ENCODE measurements around the gene DHCR24. TPM values are rescaled to one million over a fixed set of nuclear protein-coding genes. Genes with fewer than 3 reads are reported as not detected.

DHCR24 gene
- total and polyA plus RNA-seq, 2 of the 13 experiments (the other 11 are each of a cell fraction or from before 2014, with no cell fraction given) = 374 to 448 TPM

- 0 out of 2 replicates have a peak, but pooled peaks have one; percentile 43 for TF ChIP-seq HDAC2 (CRISPR knock-in tag; IDR thresholded peaks at IDR 0.05)
- TF ChIP-seq PTBP1 (IDR thresholded peaks at IDR 0.05; ENCODE audit: low read depth, low read length, poor library complexity, severe bottlenecking) = no peak
- TF ChIP-seq KDM6A (CRISPR knock-in tag; IDR thresholded peaks at IDR 0.05; ENCODE audit: low read depth) = peak; percentile 40; the same call in 1 of the 2 replicates
- TF ChIP-seq ZNF670 (CRISPR knock-in tag; IDR thresholded peaks at IDR 0.05; ENCODE audit: borderline replicate concordance) = peak; percentile 33; the same call in 1 of the 2 replicates
- peak; percentile 10; the same call in 1 of the 2 replicates for TF ChIP-seq ZMYM4 (CRISPR knock-in tag; IDR thresholded peaks at IDR 0.05)
- peak; percentile 81 for TF ChIP-seq FOXA3 (CRISPR knock-in tag; IDR thresholded peaks at IDR 0.05)
- no peak for TF ChIP-seq FLYWCH1 (CRISPR knock-in tag; IDR thresholded peaks at IDR 0.05)
- TF ChIP-seq SALL1 (CRISPR knock-in tag; IDR thresholded peaks at IDR 0.05) = peak; percentile 51; the same call in 1 of the 2 replicates
- 0 out of 2 replicates have a peak, but pooled peaks have one; percentile 26 for TF ChIP-seq ZNF792 (CRISPR knock-in tag; IDR thresholded peaks at IDR 0.05)
- no peak for TF ChIP-seq FOXP1 (IDR thresholded peaks at IDR 0.05)
- peak; percentile 12; the same call in 1 of the 2 replicates for TF ChIP-seq FOXP1 (CRISPR knock-in tag; IDR thresholded peaks at IDR 0.05)
- TF ChIP-seq MYC (CRISPR knock-in tag; IDR thresholded peaks at IDR 0.05; ENCODE audit: borderline replicate concordance) = peak; percentile 44; the same call in 1 of the 2 replicates
- no peak for TF ChIP-seq ZBTB8A (CRISPR knock-in tag; IDR thresholded peaks at IDR 0.05; ENCODE audit: borderline replicate concordance, low read depth)
- 0 out of 2 replicates have a peak, but pooled peaks have one; percentile 24 for TF ChIP-seq HES4 (CRISPR knock-in tag; IDR thresholded peaks at IDR 0.05; ENCODE audit: borderline replicate concordance)
- 0 out of 2 replicates have a peak, but pooled peaks have one; percentile 14 for TF ChIP-seq NCOR1 (IDR thresholded peaks at IDR 0.05; ENCODE audit: borderline replicate concordance, low read length)
- peak; percentile 10; the same call in 1 of the 2 replicates for TF ChIP-seq ZNF317 (CRISPR knock-in tag; IDR thresholded peaks at IDR 0.05)
- 0 out of 2 replicates have a peak, but pooled peaks have one; percentile 12 for TF ChIP-seq NFE2L1 (CRISPR knock-in tag; IDR thresholded peaks at IDR 0.05; ENCODE audit: borderline replicate concordance)
- TF ChIP-seq SOX13 (IDR thresholded peaks at IDR 0.05) = no peak
- TF ChIP-seq SOX13 (CRISPR knock-in tag; conservative IDR thresholded peaks at IDR 0.05 in 1 of 2, IDR thresholded peaks at IDR 0.05 in 1 of 2) = peak in 1 of 2 experiments; percentile 41; a peak in 1 of 4 replicates
- no peak for TF ChIP-seq FOXA1 (IDR thresholded peaks at IDR 0.05)
- TF ChIP-seq FOXA1 (CRISPR knock-in tag; IDR thresholded peaks at IDR 0.05) = peak; percentile 90
- peak; percentile 83; the same call in 1 of the 2 replicates for TF ChIP-seq ZNF3 (CRISPR knock-in tag; IDR thresholded peaks at IDR 0.05)
- peak; percentile 21 for TF ChIP-seq POLR2AphosphoS5 (IDR thresholded peaks at IDR 0.05; ENCODE audit: low read depth, low read length)
- TF ChIP-seq PHF8 (CRISPR knock-in tag; IDR thresholded peaks at IDR 0.05) = peak; percentile 19; the same call in 1 of the 2 replicates
- TF ChIP-seq, protein P1, sequence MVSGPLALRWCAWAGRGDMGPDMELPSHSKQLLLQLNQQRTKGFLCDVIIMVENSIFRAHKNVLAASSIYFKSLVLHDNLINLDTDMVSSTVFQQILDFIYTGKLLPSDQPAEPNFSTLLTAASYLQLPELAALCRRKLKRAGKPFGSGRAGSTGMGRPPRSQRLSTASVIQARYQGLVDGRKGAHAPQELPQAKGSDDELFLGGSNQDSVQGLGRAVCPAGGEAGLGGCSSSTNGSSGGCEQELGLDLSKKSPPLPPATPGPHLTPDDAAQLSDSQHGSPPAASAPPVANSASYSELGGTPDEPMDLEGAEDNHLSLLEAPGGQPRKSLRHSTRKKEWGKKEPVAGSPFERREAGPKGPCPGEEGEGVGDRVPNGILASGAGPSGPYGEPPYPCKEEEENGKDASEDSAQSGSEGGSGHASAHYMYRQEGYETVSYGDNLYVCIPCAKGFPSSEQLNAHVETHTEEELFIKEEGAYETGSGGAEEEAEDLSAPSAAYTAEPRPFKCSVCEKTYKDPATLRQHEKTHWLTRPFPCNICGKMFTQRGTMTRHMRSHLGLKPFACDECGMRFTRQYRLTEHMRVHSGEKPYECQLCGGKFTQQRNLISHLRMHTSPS (CRISPR knock-in tag; IDR thresholded peaks at IDR 0.05; ENCODE audit: low read depth) = peak; percentile 58; the same call in 1 of the 2 replicates
- peak in 1 of 2 experiments; percentile 59; a peak in 1 of 4 replicates for TF ChIP-seq EP300 (IDR thresholded peaks at IDR 0.05; ENCODE audit: low read depth in 2 of 2, low read length in 2 of 2)
- no peak; the same call in 1 of the 2 replicates for TF ChIP-seq EP300 (CRISPR knock-in tag; IDR thresholded peaks at IDR 0.05; ENCODE audit: borderline replicate concordance)
- TF ChIP-seq ADNP (CRISPR knock-in tag; IDR thresholded peaks at IDR 0.05) = 0 out of 2 replicates have a peak, but pooled peaks have one; percentile 16
- TF ChIP-seq RAD21 (CRISPR knock-in tag; IDR thresholded peaks at IDR 0.05) = no peak
- TF ChIP-seq BCL6 (CRISPR knock-in tag; IDR thresholded peaks at IDR 0.05) = peak; percentile 29; the same call in 1 of the 2 replicates
- peak; percentile 78 for TF ChIP-seq ASH2L (IDR thresholded peaks at IDR 0.05; ENCODE audit: insufficient read length, low read depth, low read length)
Measured at GRCh38 chr1:54866801-54867716, 19.9 kb downstream of the DHCR24 start (continued).

All from HepG2 (cell line).